IMR-90 (cell line): ENCODE data around the gene ADCY9. TPM values are rescaled to one million over a fixed set of nuclear protein-coding genes. Genes with fewer than 3 reads are reported as not detected.

Experiments used
- ATAC-seq: fragments of 200-7000 bp; cut with Tn5 transposase; 2 replicates; pipeline ENCODE4 v1.9.1; 2020; ENCODE audit warnings: low read depth, mild to moderate bottlenecking, moderate library complexity
- BruUV-seq: library from RNA; stranded (reverse); fragments of 400-500 nt; replicated peaks from 2 replicates; lab custom pipeline; 2021; lab: Mats Ljungman, UMichigan
- CTCF ChIA-PET: fragments of 300-600 bp; formaldehyde crosslinking; extraction: SDS; loops from one replicate; lab custom pipeline; 2021; ENCODE audit warnings: antibody characterized with exemption; lab: Yijun Ruan, JAX
- POLR2A ChIA-PET: fragments of 300-600 bp; sonication (Branson Sonifier 250); formaldehyde crosslinking; loops from one replicate; lab custom pipeline; 2022; ENCODE audit warnings: antibody characterized with exemption; ENCODE audit not compliant: unreplicated experiment; lab: Charles Lee
- DNase-seq: peaks from one replicate; pipeline ENCODE4 v3.0.0; 2013
- H2AFZ ChIP-seq: replicated peaks from 2 replicates; pipeline ENCODE3; 2013; ENCODE audit warnings: low read length, mild to moderate bottlenecking; ENCODE audit not compliant: poor library complexity
- H2AK5ac ChIP-seq: 2 replicates; pipeline ENCODE4 v1.6.1; 2013; ENCODE audit warnings: low read depth, low read length, inconsistent platforms
- H2AK9ac ChIP-seq: replicated peaks from 2 replicates; pipeline ENCODE3; 2013; ENCODE audit warnings: mild to moderate bottlenecking, low read depth, low read length, moderate library complexity; ENCODE audit not compliant: poor library complexity
- H2BK120ac ChIP-seq: 2 replicates; pipeline ENCODE4 v1.6.1; 2013; ENCODE audit warnings: low read depth, low read length, inconsistent platforms
- H2BK15ac ChIP-seq: 3 replicates; pipeline ENCODE4 v1.6.1; 2013; ENCODE audit warnings: low read depth, low read length, inconsistent platforms
- H2BK20ac ChIP-seq: 2 replicates; pipeline ENCODE4 v1.6.1; 2013; ENCODE audit warnings: low read depth, mild to moderate bottlenecking, inconsistent platforms, low read length, moderate library complexity
- H2BK5ac ChIP-seq: 2 replicates; pipeline ENCODE4 v1.6.1; 2013; ENCODE audit warnings: mild to moderate bottlenecking, low read depth, low read length, inconsistent platforms; ENCODE audit not compliant: poor library complexity, severe bottlenecking
- H3K14ac ChIP-seq: replicated peaks from 2 replicates; pipeline ENCODE4 v1.6.1; 2013; ENCODE audit warnings: low read depth, low read length, inconsistent platforms
- H3K18ac ChIP-seq: 2 replicates; pipeline ENCODE4 v1.6.1; 2013; ENCODE audit warnings: low read depth, low read length, control low read depth
- H3K23ac ChIP-seq: 2 replicates; pipeline ENCODE4 v1.6.1; 2013; ENCODE audit warnings: low read depth, low read length, inconsistent platforms
- H3K27ac ChIP-seq: 2 replicates; pipeline ENCODE4 v1.5.1; 2013; ENCODE audit warnings: mild to moderate bottlenecking, control low read depth, low read length; ENCODE audit not compliant: insufficient read depth
- H3K27me3 ChIP-seq: 2 replicates; pipeline ENCODE4 v1.6.1; 2013; ENCODE audit warnings: low read length; ENCODE audit not compliant: control insufficient read depth, insufficient read depth
- H3K36me3 ChIP-seq: 2 replicates; pipeline ENCODE4 v1.6.1; 2013; ENCODE audit warnings: low read length, mixed read lengths; ENCODE audit not compliant: control insufficient read depth, insufficient read depth
- H3K4ac ChIP-seq: 2 replicates; pipeline ENCODE4 v1.6.1; 2013; ENCODE audit warnings: low read depth, low read length, inconsistent platforms
- H3K4me1 ChIP-seq: 2 replicates; pipeline ENCODE4 v1.6.1; 2013; ENCODE audit warnings: low read length, mixed read lengths; ENCODE audit not compliant: control insufficient read depth, insufficient read depth
- H3K4me2 ChIP-seq: 2 replicates; pipeline ENCODE4 v1.6.1; 2013; ENCODE audit warnings: low read depth, mild to moderate bottlenecking, control low read depth, low read length, moderate library complexity
- H3K4me3 ChIP-seq: 2 replicates; pipeline ENCODE4 v1.5.1; 2013; ENCODE audit warnings: low read depth, mild to moderate bottlenecking, control low read depth, low read length, moderate library complexity; ENCODE audit not compliant: insufficient read depth
- H3K56ac ChIP-seq: 2 replicates; pipeline ENCODE4 v1.6.1; 2013; ENCODE audit warnings: low read length, inconsistent platforms; ENCODE audit not compliant: insufficient read depth; ENCODE audit errors: extremely low read depth
- H3K79me1 ChIP-seq, 2 experiments: 2 replicates each; pipeline ENCODE4 v1.6.1; 2013; ENCODE audit warnings: low read length in 2 of 2, inconsistent platforms in 1 of 2, low read depth in 1 of 2
- H3K9ac ChIP-seq: 2 replicates; pipeline ENCODE4 v1.6.1; 2013; ENCODE audit warnings: low read depth, low read length, control low read depth
- H3K9me1 ChIP-seq: 2 replicates; pipeline ENCODE4 v1.6.1; 2013; ENCODE audit warnings: low read length, inconsistent platforms; ENCODE audit not compliant: insufficient read depth
- H3K9me3 ChIP-seq: 2 replicates; pipeline ENCODE4 v1.6.1; 2013; ENCODE audit warnings: low read length; ENCODE audit not compliant: control insufficient read depth, insufficient read depth
- H4K20me1 ChIP-seq: 2 replicates; pipeline ENCODE4 v1.6.1; 2013; ENCODE audit warnings: low read length, inconsistent platforms; ENCODE audit not compliant: insufficient read depth
- H4K5ac ChIP-seq: 2 replicates; pipeline ENCODE4 v1.6.1; 2013; ENCODE audit warnings: mild to moderate bottlenecking, low read depth, low read length, control low read depth
- H4K8ac ChIP-seq, 2 experiments: 2 replicates each; pipeline ENCODE4 v1.6.1; 2013; ENCODE audit warnings: low read depth in 2 of 2, low read length in 2 of 2, control low read depth in 1 of 2, inconsistent platforms in 1 of 2
- H4K91ac ChIP-seq: 2 replicates; pipeline ENCODE4 v1.6.1; 2013; ENCODE audit warnings: low read depth, low read length, inconsistent platforms; ENCODE audit not compliant: insufficient read depth
- BHLHE40 ChIP-seq: fragments of 150-350 bp; IDR thresholded peaks from 2 replicates; pipeline ENCODE4 v1.6.1; 2016; ENCODE audit warnings: mild to moderate bottlenecking, low read depth, low read length
- CEBPB ChIP-seq: IDR thresholded peaks from 2 replicates; pipeline ENCODE4 v1.6.1; 2012; ENCODE audit warnings: low read depth, low read length, improper control_type of control experiment
- WGBS, 2 experiments: methylation state at CpG; one replicate each; pipeline versions ENCODE4 v1.1.5 to v1.1.7; 2013; ENCODE audit warnings: missing lambda C conversion rate in 2 of 2; ENCODE audit not compliant: insufficient read length in 1 of 2; ENCODE audit errors: extremely low coverage in 2 of 2; 5-methylcytosine and 5-hydroxymethylcytosine counted together
- dilution Hi-C: fragments of 300-500 bp; cut with HindIII; formaldehyde crosslinking; loops from one replicate; pipeline ENCODE4 v1.14.3; 2018; ENCODE audit warnings: low sequenced_read_pairs; ENCODE audit not compliant: unreplicated experiment
- in situ Hi-C: fragments of 300-500 bp; cut with MboI; formaldehyde crosslinking; loops from 3 replicates; pipeline ENCODE4 v1.14.3; 2019; ENCODE audit warnings: low sequenced_read_pairs, inconsistent platforms, mixed read lengths
- intact Hi-C: fragments of 100-400 bp; cut with micrococcal nuclease; formaldehyde crosslinking; loops from 2 replicates; pipeline ENCODE4 v1.10.0; 2022
- polyA plus RNA-seq, 3 experiments: library from polyadenylated mRNA; depleted of rRNA; stranded (reverse); fragments of >200 nt; gene quantifications; 2 replicates each; pipeline ENCODE4 v1.2.3, GENCODE V29; 2012; ENCODE audit warnings: low replicate concordance in 1 of 3
- total RNA-seq: library from RNA; depleted of rRNA; stranded (reverse); fragments of >200 nt; gene quantifications from 2 replicates; pipeline ENCODE4 v1.2.3, GENCODE V29; 2012

Gene ADCY9
- total and polyA plus RNA-seq, 2 of the 4 experiments (the other 2 are of a cell fraction): 5.4 to 12.5 TPM

DNA sequence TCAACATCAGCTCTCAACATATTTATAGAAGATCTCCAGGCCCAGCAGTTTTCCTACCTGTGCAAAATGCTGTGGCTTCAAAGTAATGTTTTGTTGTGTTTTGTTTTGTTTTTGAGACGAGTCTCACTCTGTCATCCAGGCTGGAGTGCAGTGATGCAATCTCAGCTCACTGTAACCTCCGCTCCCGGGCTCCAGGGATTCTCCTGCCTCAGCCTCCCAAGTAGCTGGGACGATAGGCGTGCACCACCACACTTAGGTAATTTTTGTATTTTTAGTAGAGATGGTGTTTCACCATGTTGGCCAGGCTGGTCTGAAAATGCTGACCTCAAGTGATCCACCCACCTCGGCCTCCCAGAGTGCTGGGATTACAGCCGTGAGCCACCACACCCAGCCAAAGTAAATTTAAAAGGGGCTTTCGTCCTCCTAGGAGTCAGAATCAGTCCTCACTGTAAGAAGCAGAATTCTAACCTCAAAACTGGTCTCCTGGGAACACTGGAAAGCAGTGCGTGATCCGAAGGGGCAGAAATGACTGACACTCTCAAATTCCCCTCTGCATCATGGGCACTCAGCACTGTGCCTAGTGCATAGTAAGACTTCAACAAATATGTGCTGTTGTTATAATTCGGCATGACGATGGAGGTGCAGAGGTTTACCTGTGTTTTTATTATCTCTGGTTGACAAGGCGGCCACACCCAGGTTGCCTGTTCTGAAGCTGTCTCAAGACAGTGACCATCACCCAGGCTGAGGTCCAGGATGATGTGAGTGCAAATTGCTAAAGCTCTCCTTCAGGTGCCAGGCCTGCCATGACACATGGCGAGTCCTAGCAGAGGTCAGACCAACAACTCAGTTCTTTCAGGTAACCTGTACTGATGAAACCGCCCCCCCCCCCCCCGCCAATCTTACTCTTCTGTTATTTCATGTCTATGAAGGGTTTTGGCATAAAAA, 59.8 kb downstream of the ADCY9 start:
- dilution Hi-C loops: no loop called here
- Histone ChIP-seq H3K79me1 (peaks cover 28 to 69% of the 10 kb centered on the region in 2 experiments), H3K27ac (no peak overlapping the region), H3K9me1 (peaks cover 21% of the 10 kb centered on the region), H3K4ac (peak overlapping the region; percentile 63), H4K91ac (peak overlapping the region; percentile 51; the same call in 1 of the 2 replicates), H2AK5ac (peak overlapping the region; percentile 88; the same call in 1 of the 2 replicates), H4K8ac (peak overlapping the region in 1 of 2 experiments; percentile 27; a peak in 1 of 4 replicates), H3K4me1 (peaks cover 13% of the 10 kb centered on the region), H2BK20ac (peak overlapping the region; percentile 63), H4K5ac (no peak overlapping the region), H3K9me3 (peaks cover 13% of the 10 kb centered on the region), H2BK120ac (peak overlapping the region; percentile 29; the same call in 1 of the 2 replicates), H4K20me1 (no peaks in the 10 kb centered on the region), H2AFZ (no peak overlapping the region), H3K14ac (no peak overlapping the region; the same call in 1 of the 2 replicates), H3K36me3 (peaks cover 4% of the 10 kb centered on the region), H3K23ac (no peak overlapping the region), H3K27me3 (no peaks in the 10 kb centered on the region), H2BK5ac (no peak overlapping the region), H3K18ac (no peak overlapping the region), H3K56ac (no peak overlapping the region), H3K9ac (no peak overlapping the region), H3K4me3 (no peak overlapping the region), H3K4me2 (no peak overlapping the region), H2BK15ac (peak overlapping the region; percentile 46; the same call in 1 of the 3 replicates), H2AK9ac (peak overlapping the region; percentile 75)
- ATAC-seq: no peak
- intact Hi-C loops: no loop called here
- DNase-seq: no peak
- ChIA-PET CTCF (no interaction called here), POLR2A (no interaction called here)
- 100% methylated on average over 2 of the region's 16 CpGs; no CpG with 5 or more reads in 1 of the 2 experiments for WGBS, 2 experiments
- in situ Hi-C loops: no loop called here
- TF ChIP-seq CEBPB: 0 out of 2 replicates have a peak, but pooled peaks have one; percentile 19
- TF ChIP-seq BHLHE40: no peak
- no TSS peak for BruUV-seq
